Neuron (in vitro differentiated cells): ENCODE measurements around the gene IGF2BP2.

Source experiments
- H2AFZ ChIP-seq: one replicate; pipeline ENCODE4 v1.6.1; 2013; ENCODE audit warnings: low read depth, mild to moderate bottlenecking, inconsistent platforms, low read length, moderate library complexity
- H3K27me3 ChIP-seq: one replicate; pipeline ENCODE4 v1.6.1; 2013; ENCODE audit warnings: low read length; ENCODE audit not compliant: insufficient read depth
- H3K36me3 ChIP-seq: one replicate; pipeline ENCODE4 v1.6.1; 2013; ENCODE audit warnings: low read length; ENCODE audit not compliant: insufficient read depth
- H3K4me1 ChIP-seq: one replicate; pipeline ENCODE4 v1.6.1; 2013; ENCODE audit warnings: low read length; ENCODE audit not compliant: insufficient read depth
- H3K4me3 ChIP-seq: 2 replicates; pipeline ENCODE4 v1.5.1; 2013; ENCODE audit warnings: mild to moderate bottlenecking, low read length, moderate library complexity
- H3K9me3 ChIP-seq: one replicate; pipeline ENCODE4 v1.6.1; 2013; ENCODE audit warnings: low read length

IGF2BP2 gene

GRCh38 chr3:185658943-185659342, 165.9 kb downstream of the IGF2BP2 start:
- H3K4me3 ChIP-seq: no peak overlapping the region
- peaks cover 57% of the 10 kb centered on the region for H3K36me3 ChIP-seq
- no peaks in the 10 kb centered on the region for H3K27me3 ChIP-seq
- no peaks in the 10 kb centered on the region for H3K4me1 ChIP-seq
- H3K9me3 ChIP-seq: peaks cover 2% of the 10 kb centered on the region
- H2AFZ ChIP-seq: no peak overlapping the region

GRCh38 chr3:185658504-185658912, 166.3 kb downstream of the IGF2BP2 start:
- H3K4me1 ChIP-seq: no peaks in the 10 kb centered on the region
- H3K27me3 ChIP-seq: no peaks in the 10 kb centered on the region
- H3K36me3 ChIP-seq: peaks cover 57% of the 10 kb centered on the region
- H3K9me3 ChIP-seq: no peaks in the 10 kb centered on the region
- no peak overlapping the region for H2AFZ ChIP-seq
- H3K4me3 ChIP-seq: no peak overlapping the region

GRCh38 chr3:185657691-185658503, 166.9 kb downstream of the IGF2BP2 start:
- Histone ChIP-seq H3K36me3 (peaks cover 57% of the 10 kb centered on the region), H3K4me1 (no peaks in the 10 kb centered on the region)

GRCh38 chr3:185657211-185657610, 167.6 kb downstream of the IGF2BP2 start:
- Histone ChIP-seq H3K4me3 (no peak overlapping the region), H3K36me3 (peaks cover 64% of the 10 kb centered on the region), H2AFZ (no peak overlapping the region), H3K27me3 (no peaks in the 10 kb centered on the region), H3K9me3 (no peaks in the 10 kb centered on the region), H3K4me1 (no peaks in the 10 kb centered on the region)

More at GRCh38 chr3:185657691-185658503, 166.9 kb downstream of the IGF2BP2 start:
- H3K9me3 ChIP-seq: no peaks in the 10 kb centered on the region
- H3K27me3 ChIP-seq: no peaks in the 10 kb centered on the region
- no peak overlapping the region for H2AFZ ChIP-seq
- H3K4me3 ChIP-seq: no peak overlapping the region

- H3K9me3 ChIP-seq: no peaks in the 10 kb centered on the region
- H2AFZ ChIP-seq: no peak overlapping the region
- H3K36me3 ChIP-seq: peaks cover 72% of the 10 kb centered on the region
- H3K4me3 ChIP-seq: no peak overlapping the region
- no peaks in the 10 kb centered on the region for H3K4me1 ChIP-seq
- no peaks in the 10 kb centered on the region for H3K27me3 ChIP-seq
Observed at GRCh38 chr3:185656321-185656840, 168.5 kb downstream of the IGF2BP2 start.

- H2AFZ ChIP-seq: no peak overlapping the region
- no peaks in the 10 kb centered on the region for H3K9me3 ChIP-seq
- peaks cover 78% of the 10 kb centered on the region for H3K36me3 ChIP-seq
- H3K27me3 ChIP-seq: no peaks in the 10 kb centered on the region
- no peaks in the 10 kb centered on the region for H3K4me1 ChIP-seq
- no peak overlapping the region for H3K4me3 ChIP-seq
Observed at GRCh38 chr3:185655426-185656320, 169.2 kb downstream of the IGF2BP2 start.

- Histone ChIP-seq H3K4me1 (no peaks in the 10 kb centered on the region), H3K9me3 (no peaks in the 10 kb centered on the region), H2AFZ (no peak overlapping the region), H3K27me3 (no peaks in the 10 kb centered on the region), H3K4me3 (no peak overlapping the region), H3K36me3 (peaks cover 83% of the 10 kb centered on the region)
Observed at GRCh38 chr3:185654758-185655145, 170.1 kb downstream of the IGF2BP2 start.

GRCh38 chr3:185653949-185654757, 170.7 kb downstream of the IGF2BP2 start:
- no peaks in the 10 kb centered on the region for H3K27me3 ChIP-seq
- no peaks in the 10 kb centered on the region for H3K9me3 ChIP-seq
- peaks cover 89% of the 10 kb centered on the region for H3K36me3 ChIP-seq
- H2AFZ ChIP-seq: no peak overlapping the region
- H3K4me1 ChIP-seq: no peaks in the 10 kb centered on the region
- no peak overlapping the region for H3K4me3 ChIP-seq

GRCh38 chr3:185651971-185652370, 172.9 kb downstream of the IGF2BP2 start:
- Histone ChIP-seq H3K27me3 (no peaks in the 10 kb centered on the region), H3K4me1 (no peaks in the 10 kb centered on the region), H3K9me3 (no peaks in the 10 kb centered on the region), H3K36me3 (peaks cover 88% of the 10 kb centered on the region), H2AFZ (no peak overlapping the region), H3K4me3 (no peak overlapping the region)

- Histone ChIP-seq H3K9me3 (no peaks in the 10 kb centered on the region), H2AFZ (no peak overlapping the region), H3K4me3 (no peak overlapping the region), H3K27me3 (no peaks in the 10 kb centered on the region), H3K4me1 (no peaks in the 10 kb centered on the region), H3K36me3 (peaks cover 87% of the 10 kb centered on the region)
Observed at GRCh38 chr3:185649414-185649813, 175.4 kb downstream of the IGF2BP2 start.

GRCh38 chr3:185648396-185648795, 176.4 kb downstream of the IGF2BP2 start:
- no peak overlapping the region for H3K4me3 ChIP-seq
- no peaks in the 10 kb centered on the region for H3K27me3 ChIP-seq
- H3K4me1 ChIP-seq: no peaks in the 10 kb centered on the region
- peaks cover 79% of the 10 kb centered on the region for H3K36me3 ChIP-seq
- H3K9me3 ChIP-seq: no peaks in the 10 kb centered on the region
- no peak overlapping the region for H2AFZ ChIP-seq

GRCh38 chr3:185647880-185648210, 177.0 kb downstream of the IGF2BP2 start:
- Histone ChIP-seq H3K4me1 (no peaks in the 10 kb centered on the region), H3K27me3 (no peaks in the 10 kb centered on the region), H2AFZ (no peak overlapping the region), H3K4me3 (no peak overlapping the region), H3K36me3 (peaks cover 80% of the 10 kb centered on the region), H3K9me3 (no peaks in the 10 kb centered on the region)
